Small intestine (tissue), 7 donors: ENCODE measurements around the gene NCAM1. TPM values are rescaled to one million over a fixed set of nuclear protein-coding genes. Genes with fewer than 3 reads are reported as not detected.

Experiments used
- DNase-seq, 2 donors: peaks; one replicate each; pipeline versions ENCODE4 v3.0.0 to v3.0.0-alpha.2; 2013
- FAIRE-seq: peaks from 2 replicates; lab custom pipeline; 2012; peaks lifted over from hg19 to GRCh38; lab: Jason Lieb, UNC
- H3K27ac ChIP-seq, 3 donors: one replicate each; pipeline ENCODE4 v1.5.1; 2013; ENCODE audit warnings: low read length in 2 of 3, mild to moderate bottlenecking in 2 of 3, control low read depth in 1 of 3, inconsistent platforms in 1 of 3, low read depth in 1 of 3, moderate library complexity in 1 of 3
- H3K27me3 ChIP-seq, 3 donors: one replicate each; pipeline ENCODE4 v1.6.1; 2013; ENCODE audit warnings: low read length in 3 of 3, inconsistent platforms in 1 of 3; ENCODE audit not compliant: control insufficient read depth in 3 of 3, insufficient read depth in 3 of 3
- H3K36me3 ChIP-seq, 3 donors: one replicate each; pipeline ENCODE4 v1.6.1; 2013; ENCODE audit warnings: low read length in 3 of 3, inconsistent platforms in 1 of 3, low read depth in 1 of 3, mild to moderate bottlenecking in 1 of 3, moderate library complexity in 1 of 3; ENCODE audit not compliant: control insufficient read depth in 3 of 3, insufficient read depth in 2 of 3
- H3K4me1 ChIP-seq, 3 donors: one replicate each; pipeline ENCODE4 v1.6.1; 2013; ENCODE audit warnings: low read length in 2 of 3, inconsistent platforms in 1 of 3, low read depth in 1 of 3, mild to moderate bottlenecking in 1 of 3, moderate library complexity in 1 of 3; ENCODE audit not compliant: control insufficient read depth in 3 of 3, insufficient read depth in 2 of 3
- H3K4me3 ChIP-seq, 3 donors: one replicate each; pipeline ENCODE4 v1.5.1; 2013; ENCODE audit warnings: low read length in 3 of 3, control low read depth in 1 of 3, inconsistent platforms in 1 of 3, low read depth in 1 of 3, mild to moderate bottlenecking in 1 of 3, moderate library complexity in 1 of 3
- H3K9me3 ChIP-seq, 2 donors: one replicate each; pipeline ENCODE4 v1.6.1; 2013; ENCODE audit warnings: low read depth in 1 of 2, low read length in 1 of 2; ENCODE audit not compliant: control insufficient read depth in 2 of 2, insufficient read depth in 1 of 2
- WGBS, 3 donors: extraction: QIAGEN DNeasy Blood & Tissue Kit; methylation state at CpG; one replicate each; pipeline ENCODE4 v1.1.7; 2013; 5-methylcytosine and 5-hydroxymethylcytosine counted together
- polyA plus RNA-seq, 4 donors: library from polyadenylated mRNA; stranded (reverse) in 3 of 4; unstranded in 1 of 4; fragments of 200-250 nt in 3 of 4; fragments of 120-200 nt in 1 of 4; gene quantifications; one replicate each; pipeline versions ENCODE4 v1.2.1 to v1.2.3, GENCODE V29; 2013
- donor health status: healthy with polysubstance abuse.
- donor health status: control.
- donor health status: control.
- donor health status: Bipolar disorder and iron deficiency.
- donor health status: healthy.

Gene NCAM1
- polyA plus RNA-seq, 4 donors = 0.67 to 16.2 (median 9.1) TPM

GRCh38 chr11:113195728-113196127, 234.5 kb downstream of the NCAM1 start:
- Histone ChIP-seq H3K27ac (no peak overlapping the region), H3K27me3 (no peaks in the 10 kb centered on the region), H3K4me1 (peaks cover 0 to 4% (median 0%) of the 10 kb centered on the region in 3 donors), H3K4me3 (no peak overlapping the region), H3K9me3 (no peaks in the 10 kb centered on the region), H3K36me3 (no peaks in the 10 kb centered on the region)
- 75 to 95% (median 82%) methylated on average over 3 of the region's 3 CpGs for WGBS, 3 donors
- DNase-seq (no peak), FAIRE-seq (no peak)

DNA sequence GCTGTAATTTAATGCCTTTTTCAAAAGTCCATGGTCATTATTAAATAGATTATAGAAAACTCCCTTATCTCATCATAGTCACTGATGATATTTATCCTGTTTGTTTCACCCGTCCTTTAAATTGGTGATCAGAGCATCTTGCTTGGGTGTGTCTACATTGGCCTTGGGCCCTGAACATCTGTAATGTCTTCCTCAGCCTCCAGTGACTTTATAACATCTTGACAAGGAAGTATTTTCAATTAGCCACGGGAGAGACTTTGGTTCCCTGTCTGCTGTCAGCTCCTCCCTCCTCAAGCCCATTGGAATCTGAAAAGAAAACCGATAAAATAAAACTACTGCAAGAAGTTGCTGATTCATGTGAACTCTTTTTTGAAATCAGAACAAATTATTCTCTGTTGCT, 236.2 kb downstream of the NCAM1 start:
- WGBS, 3 donors = 29 to 52% (median 32%) methylated on average over 3 of the region's 3 CpGs
- no peak overlapping the region for H3K27ac ChIP-seq
- peaks cover 0 to 4% (median 0%) of the 10 kb centered on the region in 3 donors for H3K4me1 ChIP-seq
- no peaks in the 10 kb centered on the region for H3K9me3 ChIP-seq
- FAIRE-seq (no peak), DNase-seq (no peak)
- H3K27me3 ChIP-seq = no peaks in the 10 kb centered on the region
- no peaks in the 10 kb centered on the region for H3K36me3 ChIP-seq
- H3K4me3 ChIP-seq = no peak overlapping the region

- 45 to 58% (median 46%) methylated on average over 10 of the region's 10 CpGs for WGBS, 3 donors
- FAIRE-seq = no peak
- H3K9me3 ChIP-seq = no peaks in the 10 kb centered on the region
- H3K27me3 ChIP-seq = no peaks in the 10 kb centered on the region
- no peaks in the 10 kb centered on the region for H3K36me3 ChIP-seq
- H3K4me3 ChIP-seq = no peak overlapping the region
- no peak for DNase-seq
- peaks cover 0 to 4% (median 0%) of the 10 kb centered on the region in 3 donors for H3K4me1 ChIP-seq
- H3K27ac ChIP-seq = no peak overlapping the region
These were observed 237.9 kb downstream of the NCAM1 start for GRCh38 chr11:113198972-113199661.

- FAIRE-seq (no peak), DNase-seq (no peak)
- H3K27ac ChIP-seq = no peak overlapping the region
- H3K4me1 ChIP-seq = peaks cover 0 to 4% (median 0%) of the 10 kb centered on the region in 3 donors
- WGBS, 3 donors = 62 to 69% (median 66%) methylated on average over 5 of the region's 5 CpGs
- no peak overlapping the region for H3K4me3 ChIP-seq
- no peaks in the 10 kb centered on the region for H3K27me3 ChIP-seq
- H3K9me3 ChIP-seq = no peaks in the 10 kb centered on the region
- no peaks in the 10 kb centered on the region for H3K36me3 ChIP-seq
These were observed 238.6 kb downstream of the NCAM1 start for GRCh38 chr11:113199866-113200265.

GRCh38 chr11:113201054-113201818, 240.0 kb downstream of the NCAM1 start:
- Histone ChIP-seq H3K36me3 (peaks cover 0 to 3% (median 0%) of the 10 kb centered on the region in 3 donors), H3K4me1 (peaks cover 0 to 4% (median 0%) of the 10 kb centered on the region in 3 donors)
- 69 to 80% (median 69%) methylated on average over 12 of the region's 12 CpGs for WGBS, 3 donors

GRCh38 chr11:113202431-113202830, 241.2 kb downstream of the NCAM1 start:
- DNase-seq = no peak
- no peaks in the 10 kb centered on the region for H3K27me3 ChIP-seq
- peaks cover 0 to 4% (median 0%) of the 10 kb centered on the region in 3 donors for H3K4me1 ChIP-seq
- FAIRE-seq = no peak
- no peak overlapping the region for H3K4me3 ChIP-seq
- H3K9me3 ChIP-seq = no peaks in the 10 kb centered on the region
- no peak overlapping the region for H3K27ac ChIP-seq
- 78 to 83% (median 83%) methylated on average over 1 of the region's 1 CpG for WGBS, 3 donors
- peaks cover 0 to 7% (median 0%) of the 10 kb centered on the region in 3 donors for H3K36me3 ChIP-seq

More at GRCh38 chr11:113201054-113201818, 240.0 kb downstream of the NCAM1 start:
- FAIRE-seq = no peak
- no peaks in the 10 kb centered on the region for H3K9me3 ChIP-seq
- DNase-seq = no peak
- H3K27me3 ChIP-seq = no peaks in the 10 kb centered on the region
- H3K27ac ChIP-seq = no peak overlapping the region
- no peak overlapping the region for H3K4me3 ChIP-seq

- DNase-seq = no peak
- no peaks in the 10 kb centered on the region for H3K27me3 ChIP-seq
- no peak overlapping the region for H3K27ac ChIP-seq
- FAIRE-seq = no peak
- peaks cover 0 to 4% (median 0%) of the 10 kb centered on the region in 3 donors for H3K4me1 ChIP-seq
- no peaks in the 10 kb centered on the region for H3K9me3 ChIP-seq
- WGBS, 3 donors = 87 to 92% (median 88%) methylated on average over 17 of the region's 17 CpGs
- H3K4me3 ChIP-seq = no peak overlapping the region
- peaks cover 0 to 10% (median 0%) of the 10 kb centered on the region in 3 donors for H3K36me3 ChIP-seq
These were observed 242.0 kb downstream of the NCAM1 start for GRCh38 chr11:113203141-113203753.

DNA sequence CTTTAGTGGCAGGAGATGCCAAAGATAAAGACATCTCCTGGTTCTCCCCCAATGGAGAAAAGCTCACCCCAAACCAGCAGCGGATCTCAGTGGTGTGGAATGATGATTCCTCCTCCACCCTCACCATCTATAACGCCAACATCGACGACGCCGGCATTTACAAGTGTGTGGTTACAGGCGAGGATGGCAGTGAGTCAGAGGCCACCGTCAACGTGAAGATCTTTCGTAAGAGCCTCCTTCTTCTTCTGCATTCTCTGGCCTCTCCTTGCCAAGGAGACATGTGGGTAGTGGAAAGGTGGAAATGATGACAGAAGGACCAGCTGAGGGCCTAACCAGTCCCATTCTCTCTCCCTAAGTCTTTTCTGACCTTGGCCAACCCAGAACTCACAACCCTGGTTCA, 243.1 kb downstream of the NCAM1 start:
- DNase-seq (no peak), FAIRE-seq (no peak)
- H3K9me3 ChIP-seq = no peaks in the 10 kb centered on the region
- H3K27ac ChIP-seq = no peak overlapping the region
- 86 to 94% (median 88%) methylated on average over 10 of the region's 10 CpGs for WGBS, 3 donors
- H3K4me1 ChIP-seq = no peaks in the 10 kb centered on the region
- no peak overlapping the region for H3K4me3 ChIP-seq
- no peaks in the 10 kb centered on the region for H3K27me3 ChIP-seq
- H3K36me3 ChIP-seq = peaks cover 0 to 10% (median 0%) of the 10 kb centered on the region in 3 donors
